ENCODE data around the gene PEAK3. TPM values are rescaled to one million over a fixed set of nuclear protein-coding genes. Genes with fewer than 3 reads are reported as not detected.

PEAK3 gene
- total and polyA plus RNA-seq, 4 donors = 0.31 to 7.4 (median 3.8) TPM

DNA sequence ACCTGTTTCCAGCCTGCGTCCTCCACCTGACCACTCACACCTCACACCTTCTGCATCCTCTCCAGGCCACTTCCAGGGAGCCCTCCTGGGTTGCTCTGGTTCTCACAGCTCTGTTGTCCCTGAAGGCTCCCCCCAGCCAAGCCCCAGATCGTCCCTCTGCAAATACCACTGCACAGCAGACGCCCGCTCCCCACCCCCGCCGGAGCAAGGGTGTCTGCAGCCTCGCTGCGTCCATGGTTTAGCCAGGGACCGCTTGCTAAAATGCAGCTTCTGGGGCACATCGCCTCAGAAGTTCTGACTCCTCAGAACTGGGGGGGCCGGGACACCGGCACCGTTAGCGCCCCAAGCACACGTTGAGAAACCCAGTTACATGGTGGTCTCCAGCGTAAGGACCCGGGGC lies 25.0 kb upstream of the PEAK3 start:
- ATAC-seq (ENCODE audit: insufficient read depth, low FRiP score) (no peak), DNase-seq (no peak)
- H3K27me3 ChIP-seq (ENCODE audit: control insufficient read depth in 3 of 3, insufficient read depth in 3 of 3, low read length in 2 of 3) = peaks cover 4 to 53% (median 38%) of the 10 kb centered on the region in 3 donors
- peaks cover 0 to 9% (median 7%) of the 10 kb centered on the region in 5 donors for H3K4me1 ChIP-seq (ENCODE audit: control insufficient read depth in 5 of 5, insufficient read depth in 5 of 5, low read length in 5 of 5)
- 58 to 70% methylated on average over 17 of the region's 17 CpGs for WGBS, 2 donors
- TF ChIP-seq, protein P1, sequence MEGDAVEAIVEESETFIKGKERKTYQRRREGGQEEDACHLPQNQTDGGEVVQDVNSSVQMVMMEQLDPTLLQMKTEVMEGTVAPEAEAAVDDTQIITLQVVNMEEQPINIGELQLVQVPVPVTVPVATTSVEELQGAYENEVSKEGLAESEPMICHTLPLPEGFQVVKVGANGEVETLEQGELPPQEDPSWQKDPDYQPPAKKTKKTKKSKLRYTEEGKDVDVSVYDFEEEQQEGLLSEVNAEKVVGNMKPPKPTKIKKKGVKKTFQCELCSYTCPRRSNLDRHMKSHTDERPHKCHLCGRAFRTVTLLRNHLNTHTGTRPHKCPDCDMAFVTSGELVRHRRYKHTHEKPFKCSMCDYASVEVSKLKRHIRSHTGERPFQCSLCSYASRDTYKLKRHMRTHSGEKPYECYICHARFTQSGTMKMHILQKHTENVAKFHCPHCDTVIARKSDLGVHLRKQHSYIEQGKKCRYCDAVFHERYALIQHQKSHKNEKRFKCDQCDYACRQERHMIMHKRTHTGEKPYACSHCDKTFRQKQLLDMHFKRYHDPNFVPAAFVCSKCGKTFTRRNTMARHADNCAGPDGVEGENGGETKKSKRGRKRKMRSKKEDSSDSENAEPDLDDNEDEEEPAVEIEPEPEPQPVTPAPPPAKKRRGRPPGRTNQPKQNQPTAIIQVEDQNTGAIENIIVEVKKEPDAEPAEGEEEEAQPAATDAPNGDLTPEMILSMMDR (IDR thresholded peaks at IDR 0.05; ENCODE audit: control extremely low read depth, extremely low read depth) = no peak
- H3K9ac ChIP-seq (ENCODE audit: insufficient read depth in 1 of 2, low read length in 2 of 2) = no peak overlapping the region
- no peaks in the 10 kb centered on the region for H3K36me3 ChIP-seq (ENCODE audit: control insufficient read depth in 4 of 4, insufficient read depth in 4 of 4, low read length in 4 of 4)
- H3K4me3 ChIP-seq = no peak overlapping the region
- peaks cover 0 to 1% (median 0%) of the 10 kb centered on the region in 4 donors for H3K9me3 ChIP-seq (ENCODE audit: control insufficient read depth in 4 of 4, insufficient read depth in 3 of 4, low read length in 3 of 4)
- H3K27ac ChIP-seq (ENCODE audit: low read depth in 1 of 2, low read length in 1 of 2) = no peak overlapping the region

GRCh38 chr19:2306281-2306806 lies 24.4 kb upstream of the PEAK3 start:
- peaks cover 4 to 54% (median 39%) of the 10 kb centered on the region in 3 donors for H3K27me3 ChIP-seq (ENCODE audit: control insufficient read depth in 3 of 3, insufficient read depth in 3 of 3, low read length in 2 of 3)
- TF ChIP-seq, protein P1 (IDR thresholded peaks at IDR 0.05; ENCODE audit: control extremely low read depth, extremely low read depth) = no peak
- no peak overlapping the region for H3K27ac ChIP-seq (ENCODE audit: low read depth in 1 of 2, low read length in 1 of 2)
- WGBS, 2 donors = 60 to 71% methylated on average over 19 of the region's 19 CpGs
- H3K9ac ChIP-seq (ENCODE audit: insufficient read depth in 1 of 2, low read length in 2 of 2) = no peak overlapping the region
- H3K4me3 ChIP-seq = no peak overlapping the region
- DNase-seq = no peak
- H3K4me1 ChIP-seq (ENCODE audit: control insufficient read depth in 5 of 5, insufficient read depth in 5 of 5, low read length in 5 of 5) = peaks cover 0 to 9% (median 7%) of the 10 kb centered on the region in 5 donors
- H3K36me3 ChIP-seq (ENCODE audit: control insufficient read depth in 4 of 4, insufficient read depth in 4 of 4, low read length in 4 of 4) = no peaks in the 10 kb centered on the region
- no peak for ATAC-seq (ENCODE audit: insufficient read depth, low FRiP score)
- peaks cover 0 to 1% (median 0%) of the 10 kb centered on the region in 4 donors for H3K9me3 ChIP-seq (ENCODE audit: control insufficient read depth in 4 of 4, insufficient read depth in 3 of 4, low read length in 3 of 4)

GRCh38 chr19:2305452-2306280 lies 23.7 kb upstream of the PEAK3 start:
- H3K27ac ChIP-seq (ENCODE audit: low read depth in 1 of 2, low read length in 1 of 2) = no peak overlapping the region
- no peaks in the 10 kb centered on the region for H3K36me3 ChIP-seq (ENCODE audit: control insufficient read depth in 4 of 4, insufficient read depth in 4 of 4, low read length in 4 of 4)
- H3K27me3 ChIP-seq (ENCODE audit: control insufficient read depth in 3 of 3, insufficient read depth in 3 of 3, low read length in 2 of 3) = peaks cover 4 to 54% (median 39%) of the 10 kb centered on the region in 3 donors
- WGBS, 2 donors = 67% methylated on average over 19 of the region's 19 CpGs
- H3K4me1 ChIP-seq (ENCODE audit: control insufficient read depth in 5 of 5, insufficient read depth in 5 of 5, low read length in 5 of 5) = peaks cover 0 to 9% (median 7%) of the 10 kb centered on the region in 5 donors
- H3K9me3 ChIP-seq (ENCODE audit: control insufficient read depth in 4 of 4, insufficient read depth in 3 of 4, low read length in 3 of 4) = peaks cover 0 to 1% (median 0%) of the 10 kb centered on the region in 4 donors
- ATAC-seq (ENCODE audit: insufficient read depth, low FRiP score) (no peak), DNase-seq (no peak)
- TF ChIP-seq, protein P1 (IDR thresholded peaks at IDR 0.05; ENCODE audit: control extremely low read depth, extremely low read depth) = no peak
- no peak overlapping the region for H3K9ac ChIP-seq (ENCODE audit: insufficient read depth in 1 of 2, low read length in 2 of 2)
- H3K4me3 ChIP-seq = no peak overlapping the region
